GM21825 (cell line): ENCODE results near the gene FER.
"Not testable (repeated sequence)": the region's sequence is repeated elsewhere in the genome, so short reads cannot be mapped to it uniquely, and the experiment has no call there.

Experiments used
- ATAC-seq: cut with Tn5 transposase; IDR thresholded peaks from one replicate; pipeline ENCODE4 v1.9.1; 2021; ENCODE audit warnings: mild to moderate bottlenecking, moderate library complexity; ENCODE audit not compliant: unreplicated experiment

The FER gene

DNA sequence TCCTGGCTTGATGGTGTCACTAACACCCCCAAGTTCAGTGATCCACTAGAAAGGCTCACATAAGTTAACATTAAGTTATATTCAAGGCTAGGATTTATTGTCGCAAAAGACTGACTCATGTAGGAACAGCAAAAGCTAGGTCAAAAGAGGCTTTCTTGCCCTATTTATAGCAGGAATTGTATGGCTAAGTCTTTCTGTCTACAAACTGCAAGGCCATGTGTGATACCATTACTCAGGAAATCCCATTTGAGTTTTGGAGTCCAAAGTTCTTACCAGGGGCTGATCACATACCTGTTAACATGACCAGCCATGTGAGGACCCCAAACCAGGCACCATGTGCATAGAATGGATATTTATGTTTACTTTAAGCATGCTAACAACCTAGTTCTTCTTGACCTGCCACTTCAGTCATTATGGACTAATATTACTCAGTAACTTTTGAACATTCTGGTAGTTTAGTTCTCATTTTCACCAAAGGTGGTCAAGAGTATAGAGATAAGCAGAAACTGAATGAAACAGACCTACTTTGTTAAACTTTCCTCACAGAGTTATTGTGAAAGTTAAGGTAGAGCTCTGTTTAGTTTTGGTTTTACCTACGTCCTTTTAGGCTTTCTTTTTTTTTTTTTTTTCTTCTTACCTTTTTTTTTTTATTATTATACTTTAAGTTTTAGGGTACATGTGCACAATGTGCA, 281.1 kb downstream of the FER start:
- ATAC-seq = no peak

DNA sequence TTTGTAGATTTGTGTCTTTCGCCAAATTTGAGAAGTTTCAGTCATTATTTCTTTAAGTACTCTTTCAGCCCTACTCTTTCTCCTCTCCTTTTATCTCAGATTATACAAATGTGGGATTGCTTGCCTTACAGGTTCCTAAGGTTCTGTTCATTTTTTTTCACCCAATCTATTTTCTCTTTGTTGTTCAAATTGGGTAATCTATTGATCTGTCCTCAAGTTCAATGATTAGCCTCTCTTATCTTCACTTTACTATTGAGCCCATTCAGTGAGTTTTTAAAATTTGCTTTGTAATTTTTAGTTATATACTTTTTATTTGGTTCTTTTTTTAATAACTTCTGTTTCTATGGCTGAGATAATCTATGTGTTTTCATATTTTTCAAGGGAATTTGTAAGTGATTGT, 282.1 kb downstream of the FER start:
- ATAC-seq = no peak

DNA sequence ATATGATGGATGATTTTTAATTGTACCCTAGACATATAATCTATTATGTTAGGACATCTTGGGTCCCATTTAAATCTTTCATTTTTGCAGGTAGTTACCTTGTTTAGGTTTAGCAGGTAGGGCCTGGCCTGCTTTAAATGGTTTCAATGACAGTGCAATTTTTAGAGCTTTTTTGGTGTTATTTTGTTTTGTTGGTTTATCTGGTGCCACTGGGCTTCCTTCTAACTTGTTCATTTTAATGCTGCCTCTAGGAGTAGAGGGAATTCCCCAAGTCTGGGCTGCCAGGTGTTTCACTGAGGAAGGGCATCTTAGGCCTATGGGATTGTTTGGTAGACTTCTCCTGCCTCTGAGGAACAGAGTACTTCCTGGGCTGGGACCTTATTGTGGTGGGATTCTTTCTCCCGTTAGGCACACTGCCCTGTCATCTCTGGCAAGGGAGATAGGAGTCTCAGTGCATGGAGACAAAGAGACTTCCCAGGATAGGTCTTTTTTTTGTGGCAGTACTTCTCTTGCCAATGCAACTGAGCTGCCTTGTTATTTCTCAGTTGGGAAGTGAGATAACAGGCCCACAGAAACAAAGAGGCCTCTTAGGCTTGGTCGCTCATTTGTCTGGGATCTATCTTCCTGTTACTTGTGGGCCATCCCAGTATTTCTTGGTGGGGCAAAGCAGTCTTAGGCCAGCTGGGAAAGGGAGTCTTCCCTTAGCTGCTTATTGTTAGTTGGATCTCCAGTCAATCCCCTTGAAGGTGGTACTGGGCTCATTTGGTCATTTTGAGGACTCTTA, 282.9 kb downstream of the FER start:
- ATAC-seq = no peak

DNA sequence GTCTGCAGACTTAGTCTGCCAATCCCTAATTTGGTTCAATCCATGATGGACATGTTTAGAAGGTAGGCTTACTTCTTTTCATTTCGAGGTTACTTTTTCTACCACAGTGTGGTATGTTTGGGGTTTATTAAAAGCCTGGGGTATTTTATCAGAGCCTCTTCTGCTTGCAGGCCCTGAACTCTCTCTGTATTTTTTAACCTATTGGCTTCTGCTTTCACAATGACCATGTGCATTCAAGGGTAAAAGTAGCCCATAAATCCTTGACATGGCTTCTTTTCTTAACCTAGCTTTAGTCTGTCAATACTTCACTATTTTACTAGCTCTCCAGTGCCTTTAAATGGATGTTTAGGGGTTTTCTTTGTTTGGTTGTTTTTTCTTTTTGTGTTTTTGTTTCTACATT, 286.6 kb downstream of the FER start:
- no peak for ATAC-seq

DNA sequence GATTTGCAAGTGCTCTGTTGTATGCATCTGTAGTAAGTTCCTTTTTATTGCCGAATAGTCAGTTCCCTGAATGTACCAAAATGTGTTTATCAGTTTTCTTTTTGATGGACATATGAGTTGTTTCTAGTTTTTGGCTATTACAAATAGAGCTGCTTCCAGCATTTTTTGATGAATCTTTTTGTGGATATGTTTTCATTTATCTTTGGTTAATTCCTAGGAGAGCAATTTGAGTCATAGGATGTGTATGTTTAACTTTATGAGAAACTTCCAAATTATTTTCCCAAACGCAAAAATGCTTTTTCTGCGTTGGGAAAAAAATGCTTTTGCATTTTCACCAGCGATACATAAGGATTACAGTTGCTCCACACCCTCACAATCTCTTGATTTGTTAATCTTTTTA, 287.7 kb downstream of the FER start:
- no peak for ATAC-seq

DNA sequence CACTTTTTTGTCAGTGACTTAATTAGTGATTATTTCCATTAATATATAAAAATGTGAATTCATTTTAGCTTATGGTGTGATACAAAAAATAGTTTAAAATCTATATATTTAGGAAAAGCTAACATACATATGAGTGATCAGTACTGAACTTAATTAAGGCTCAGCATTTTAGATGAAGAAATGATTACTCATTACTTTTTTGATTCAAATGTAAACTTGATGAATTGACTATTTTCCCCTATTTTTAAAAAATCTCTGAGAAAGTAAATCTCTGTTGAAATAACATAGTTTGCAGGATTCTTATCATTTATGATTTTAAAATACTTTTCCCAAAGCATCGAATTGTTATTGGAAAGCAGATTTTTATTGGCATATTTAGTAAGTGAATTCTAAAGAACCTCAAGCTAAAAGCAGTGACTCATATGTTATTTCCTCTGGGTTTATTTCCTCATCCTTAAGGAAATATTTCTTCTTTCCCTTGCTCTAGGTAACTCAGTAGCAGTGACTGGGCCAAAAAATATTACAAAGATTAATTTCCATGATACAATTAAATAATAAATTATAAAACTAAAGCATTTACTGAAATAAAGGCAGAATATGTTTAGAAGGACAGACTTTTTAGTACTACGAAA, 290.6 kb downstream of the FER start:
- no peak for ATAC-seq

DNA sequence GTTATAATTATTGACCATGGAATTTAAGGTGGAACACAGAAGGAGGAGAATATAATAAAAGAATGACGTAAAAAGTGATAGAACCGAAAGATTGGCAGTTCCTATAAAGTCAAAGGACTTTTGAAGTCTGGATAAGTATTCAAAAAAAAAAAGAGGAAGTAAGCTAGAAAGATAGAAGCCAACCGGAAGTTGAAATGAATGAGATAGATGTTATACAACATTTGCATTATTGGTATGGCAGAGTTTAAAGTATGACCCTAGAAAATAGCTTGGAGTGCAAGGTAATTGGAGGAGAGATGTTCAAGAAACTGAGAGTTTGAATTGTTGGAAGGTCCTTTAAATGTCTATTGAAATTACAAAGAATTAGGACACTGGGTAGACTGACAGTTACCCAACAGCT, 293.6 kb downstream of the FER start:
- peak; percentile 76 for ATAC-seq

DNA sequence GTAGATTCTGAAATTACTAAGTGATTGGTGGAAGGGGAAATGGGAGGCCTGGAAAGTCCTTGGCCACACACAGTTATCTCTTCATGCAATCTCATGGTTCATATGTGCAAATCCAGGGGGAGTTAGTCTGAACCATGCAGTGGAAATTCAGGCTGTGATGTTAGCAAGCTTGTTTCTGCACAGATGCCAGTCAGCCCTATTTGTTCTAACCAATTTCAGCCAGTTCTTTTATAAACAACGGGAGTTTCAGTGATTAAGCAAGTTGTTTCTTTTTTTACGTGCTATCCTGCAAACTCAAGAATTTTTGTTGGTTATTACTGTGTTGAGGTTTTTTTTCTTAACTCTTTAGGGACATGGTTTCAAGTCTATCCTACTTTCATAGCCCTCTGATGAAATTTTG, 298.0 kb downstream of the FER start:
- ATAC-seq = no peak

DNA sequence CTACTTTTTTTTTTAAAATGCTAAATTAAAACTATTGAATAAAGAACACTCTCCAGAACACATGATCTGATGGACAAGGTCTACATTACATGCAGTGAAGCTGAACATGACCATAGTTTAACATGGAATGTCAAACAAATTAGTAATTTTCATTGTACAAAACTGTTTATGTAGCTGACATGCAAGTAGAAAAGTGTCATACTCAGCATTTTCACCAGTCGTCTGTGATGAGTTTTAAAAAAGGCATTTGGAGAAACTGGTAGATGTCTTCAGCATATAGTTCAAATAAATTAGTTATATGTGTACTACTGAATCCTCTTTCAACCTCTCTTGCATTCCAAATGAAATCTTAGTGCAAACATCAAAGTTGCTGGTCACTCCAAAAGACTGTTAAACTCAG, 301.9 kb downstream of the FER start:
- ATAC-seq = no peak

DNA sequence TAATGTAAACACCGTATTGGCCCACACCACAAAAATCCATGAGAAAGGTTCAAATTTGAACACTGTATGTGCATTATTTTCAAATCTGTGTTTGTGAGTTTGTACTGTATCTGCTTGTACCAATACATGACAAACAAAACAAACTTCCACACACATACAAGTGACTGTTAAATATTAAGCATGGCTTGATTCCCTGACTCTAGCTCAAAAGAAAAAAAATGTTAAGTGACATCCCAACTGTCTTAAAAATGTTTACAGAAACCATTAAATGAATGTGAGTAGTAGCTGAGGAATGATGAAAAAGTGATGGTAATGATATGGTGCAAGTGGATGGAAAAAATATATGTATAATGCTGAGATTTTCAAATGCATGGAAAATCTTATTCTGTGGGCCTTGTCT, 302.6 kb downstream of the FER start:
- not testable (repeated sequence) for ATAC-seq

DNA sequence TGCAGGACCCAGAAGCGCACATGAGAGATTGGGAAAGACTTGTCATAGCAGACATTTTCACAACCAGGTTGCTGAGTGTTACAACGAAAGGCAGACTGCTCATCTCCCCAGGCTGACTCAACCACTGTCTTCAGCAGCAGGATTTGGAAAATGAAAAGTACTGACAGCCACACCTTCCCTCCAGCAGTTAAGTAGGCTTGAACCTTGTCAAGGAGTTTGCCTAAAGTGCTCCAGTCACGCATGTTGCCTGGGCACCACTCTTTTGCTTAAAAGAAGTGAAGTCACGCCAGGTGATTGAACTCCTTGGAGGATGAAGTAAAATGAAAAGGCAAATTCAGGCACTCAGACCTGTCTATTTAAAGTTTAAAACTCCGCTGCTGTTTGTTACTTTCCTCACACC, 304.5 kb downstream of the FER start:
- not testable (repeated sequence) for ATAC-seq

DNA sequence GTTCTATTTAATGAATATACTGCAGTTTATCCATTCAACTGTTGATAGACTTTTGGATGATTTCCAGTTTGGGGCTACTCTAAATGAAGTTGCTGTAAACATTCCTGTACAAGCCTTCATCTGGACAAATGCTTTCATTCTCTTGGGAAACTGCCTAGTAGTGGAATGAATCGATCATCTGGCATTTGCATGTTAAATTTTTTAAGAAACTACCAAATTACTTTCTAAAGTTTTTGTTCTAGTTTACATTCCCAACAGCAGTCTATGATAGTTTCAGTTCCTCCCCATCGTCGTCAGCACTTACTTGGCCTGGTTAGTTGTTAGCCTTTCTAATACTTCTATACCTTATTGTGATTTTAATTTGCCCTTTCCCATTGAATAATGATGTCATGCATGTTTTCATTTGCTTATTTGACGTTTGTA, 306.3 kb downstream of the FER start:
- peak; percentile 79 for ATAC-seq

DNA sequence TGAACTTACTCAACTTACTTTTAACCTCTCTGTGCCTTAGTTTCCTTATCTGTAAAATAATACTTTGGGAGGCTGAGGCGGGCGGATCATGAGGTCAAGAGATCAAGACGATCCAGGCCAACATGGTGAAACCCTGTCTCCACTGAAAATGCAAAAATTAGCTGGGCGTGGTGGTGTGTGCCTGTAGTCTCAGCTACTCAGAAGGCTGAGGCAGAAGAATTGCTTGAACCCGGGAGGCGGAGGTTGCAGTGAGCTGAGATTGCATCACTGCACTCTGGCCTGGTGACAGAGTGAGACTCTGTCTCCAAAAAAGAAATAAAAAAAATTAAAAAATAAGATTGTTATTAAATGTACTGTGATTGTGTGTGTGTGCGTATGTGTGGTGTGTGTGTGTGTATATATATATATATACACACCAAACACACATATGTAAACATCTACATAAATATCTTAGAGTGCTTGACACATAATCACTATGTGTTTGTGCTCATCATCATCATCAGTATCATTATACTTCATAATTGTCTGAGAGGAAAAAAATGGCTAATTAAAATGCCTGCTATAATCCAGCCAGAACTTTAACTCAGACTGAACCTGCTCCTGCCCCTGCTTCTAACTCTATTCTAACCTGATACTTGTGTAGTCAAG, 312.8 kb downstream of the FER start:
- no peak for ATAC-seq

DNA sequence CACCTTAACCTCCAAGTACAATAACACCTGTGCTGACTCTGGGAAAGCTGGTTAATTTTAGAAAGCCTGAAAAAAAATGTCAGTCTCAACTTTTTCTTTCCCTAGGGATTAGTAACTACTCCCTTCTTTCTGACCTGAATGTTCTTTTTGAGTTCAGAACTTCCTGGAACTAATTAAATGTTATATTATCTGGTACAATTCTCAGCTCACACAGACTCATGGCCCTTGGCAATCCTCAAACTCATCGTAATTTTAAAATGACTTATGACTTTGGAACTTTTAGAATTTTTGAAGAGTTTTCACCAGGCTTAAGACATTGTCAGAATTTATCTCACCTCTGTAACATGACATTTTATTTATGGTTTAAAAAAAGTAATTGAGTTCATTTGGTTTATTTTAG, 315.0 kb downstream of the FER start:
- no peak for ATAC-seq

DNA sequence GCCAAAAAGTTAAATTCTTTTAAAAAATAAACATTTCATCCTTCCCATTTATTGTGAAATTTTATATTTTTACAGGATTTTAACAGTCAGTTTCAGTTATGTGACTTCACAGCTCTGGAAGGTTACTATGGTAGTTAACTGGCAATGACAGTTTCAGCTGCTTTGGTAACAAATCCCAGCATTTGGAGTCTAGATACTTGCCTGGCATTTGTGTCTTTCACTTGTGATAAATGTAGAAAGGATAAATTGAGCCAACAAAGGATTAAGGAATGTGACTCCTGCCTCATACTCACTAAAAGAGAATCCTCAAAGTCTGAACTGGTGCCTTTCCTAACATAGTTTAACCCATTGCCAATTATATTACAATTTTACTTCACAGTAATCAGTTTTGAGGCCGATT, 315.5 kb downstream of the FER start:
- no peak for ATAC-seq

DNA sequence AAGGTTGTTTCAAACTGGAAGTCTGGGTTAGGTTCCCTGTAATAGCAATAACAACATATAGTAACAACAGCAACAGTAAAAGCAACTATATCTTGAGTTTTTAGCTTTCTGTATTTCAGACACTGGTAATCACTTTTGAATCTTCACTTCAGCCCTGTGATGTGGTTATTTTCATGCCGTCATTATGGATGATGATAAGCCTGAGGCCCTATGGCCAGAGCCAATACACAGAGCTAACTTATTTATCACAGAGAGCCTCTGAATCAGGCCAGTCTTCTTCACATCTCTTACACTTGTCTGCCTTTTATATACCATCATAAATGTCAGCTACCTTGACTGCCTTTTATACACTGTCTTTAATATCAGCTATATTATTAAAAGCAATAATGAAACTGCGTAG, 329.0 kb downstream of the FER start:
- ATAC-seq = no peak

DNA sequence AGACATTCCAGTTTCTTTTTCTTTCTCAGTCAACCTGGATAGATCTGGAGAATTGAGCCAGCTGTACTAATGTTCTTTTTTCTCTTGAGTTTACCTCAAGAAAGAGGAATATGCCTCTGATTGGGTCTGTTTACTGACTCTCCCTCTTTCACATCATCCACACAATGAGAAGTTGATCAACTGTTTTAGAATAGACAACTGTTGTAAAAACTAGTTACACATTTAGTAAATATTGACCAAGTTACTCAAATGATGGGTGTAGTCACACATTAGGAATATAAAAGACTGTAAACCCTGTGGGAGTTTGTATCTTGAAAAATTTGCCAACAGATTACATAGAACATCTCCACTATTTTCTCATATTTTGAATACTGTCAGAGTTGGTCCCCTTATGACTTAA, 330.8 kb downstream of the FER start:
- no peak for ATAC-seq

DNA sequence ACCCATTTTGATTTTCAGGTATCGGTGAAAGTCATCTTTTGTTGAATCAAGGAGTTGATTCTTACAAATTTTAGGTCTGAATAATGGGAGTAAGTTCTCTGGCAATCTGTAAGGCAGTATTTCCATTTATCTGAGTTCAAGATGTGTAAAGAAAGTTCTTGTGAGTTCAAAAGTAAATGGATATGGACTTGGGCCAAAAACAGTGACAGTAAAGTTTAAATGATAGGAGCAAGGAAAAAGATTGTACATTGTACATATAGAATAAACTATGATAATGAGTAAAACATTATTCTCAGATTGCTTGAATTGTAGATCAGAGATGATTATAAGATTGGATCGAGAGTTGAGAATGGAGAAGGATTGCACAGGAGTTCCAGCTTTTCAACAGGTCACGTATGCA, 332.8 kb downstream of the FER start:
- ATAC-seq = no peak

DNA sequence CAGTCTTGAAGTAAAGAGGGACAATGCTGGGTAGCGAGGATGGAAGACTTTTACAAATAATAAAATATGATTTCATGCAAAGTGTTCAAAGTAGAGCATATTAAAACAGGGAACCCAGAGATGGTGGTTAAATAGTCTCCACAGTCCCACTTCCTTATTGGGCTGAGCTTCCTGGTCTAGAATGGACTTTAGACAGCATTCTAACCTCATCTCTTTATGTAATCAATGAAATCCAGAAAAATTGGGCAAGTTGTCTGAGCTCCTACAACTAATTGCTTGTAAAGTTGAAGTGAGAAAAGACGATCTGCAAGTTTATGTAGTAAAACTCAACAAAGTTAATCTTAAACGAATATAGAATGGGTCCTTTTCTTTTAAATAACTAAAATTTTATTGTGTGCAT, 333.2 kb downstream of the FER start:
- no peak for ATAC-seq

DNA sequence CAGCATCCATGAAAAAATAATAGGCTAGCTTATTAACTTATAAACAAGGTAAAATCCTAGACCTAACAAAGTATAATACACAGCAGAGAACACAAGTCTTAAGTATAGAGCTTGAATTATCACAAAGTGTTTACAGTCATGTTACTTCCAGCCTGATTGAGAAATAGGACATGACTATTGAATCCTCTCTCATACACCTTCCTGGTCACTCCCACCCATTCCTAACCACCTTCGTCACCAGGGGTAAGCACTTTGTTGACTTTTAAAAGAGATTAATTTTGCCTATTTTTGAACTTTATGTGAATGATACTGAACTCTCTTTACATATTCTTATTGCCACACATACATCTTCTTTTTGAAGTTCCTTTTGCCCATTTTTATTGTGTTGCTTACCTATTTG, 336.2 kb downstream of the FER start:
- ATAC-seq = no peak

DNA sequence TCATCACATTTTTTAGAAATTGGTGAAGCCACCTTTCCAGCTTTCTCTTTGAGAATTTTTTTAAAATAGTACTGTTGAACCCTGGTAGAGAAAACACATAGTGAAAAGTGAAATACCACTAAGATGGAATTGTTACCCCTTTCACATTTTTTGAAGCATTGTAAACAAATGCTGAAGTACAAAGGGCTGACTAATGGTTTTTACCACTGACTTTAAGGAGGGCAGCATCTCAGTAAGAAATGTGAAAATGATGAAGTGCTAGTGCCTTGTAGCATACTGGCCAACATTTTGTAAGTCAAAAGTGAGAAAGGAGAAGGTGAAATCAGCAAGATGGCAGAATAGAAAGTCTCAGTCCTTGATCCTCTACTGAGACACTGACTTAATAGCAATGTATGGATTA, 341.5 kb downstream of the FER start:
- ATAC-seq = no peak

DNA sequence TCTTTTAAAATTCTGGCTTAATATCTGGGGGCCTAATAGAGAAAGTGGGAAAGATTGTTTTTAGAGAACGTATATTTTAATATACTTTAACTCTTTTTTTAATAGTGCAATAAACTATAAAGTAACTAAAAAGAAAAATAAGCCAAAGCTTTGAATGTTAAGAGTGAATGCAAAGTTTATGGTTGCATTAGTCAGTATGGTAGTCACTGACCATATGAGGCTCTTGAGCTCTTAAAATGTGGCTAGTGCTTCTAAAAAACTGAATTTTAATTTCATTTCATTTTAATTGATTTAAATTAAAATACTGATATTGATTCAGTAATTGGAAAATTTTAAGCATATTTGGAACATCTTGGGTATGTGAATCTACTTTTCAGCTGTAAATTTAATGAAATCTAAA, 351.4 kb downstream of the FER start:
- no peak for ATAC-seq
